WI38 (cell line): ENCODE data around the gene ADAM10.

Experiments used
- H3K4me3 ChIP-seq: 2 replicates; pipeline ENCODE4 v1.5.1; 2011; ENCODE audit warnings: low read depth, mild to moderate bottlenecking, control low read depth, low read length
- CTCF ChIP-seq: IDR thresholded peaks from 2 replicates; pipeline ENCODE4 v1.5.1; 2012; ENCODE audit warnings: low read depth, mild to moderate bottlenecking, control low read depth, low read length

ADAM10 gene

GRCh38 chr15:58690703-58691102 lies 58.8 kb downstream of the ADAM10 start:
- TF ChIP-seq CTCF = no peak

DNA sequence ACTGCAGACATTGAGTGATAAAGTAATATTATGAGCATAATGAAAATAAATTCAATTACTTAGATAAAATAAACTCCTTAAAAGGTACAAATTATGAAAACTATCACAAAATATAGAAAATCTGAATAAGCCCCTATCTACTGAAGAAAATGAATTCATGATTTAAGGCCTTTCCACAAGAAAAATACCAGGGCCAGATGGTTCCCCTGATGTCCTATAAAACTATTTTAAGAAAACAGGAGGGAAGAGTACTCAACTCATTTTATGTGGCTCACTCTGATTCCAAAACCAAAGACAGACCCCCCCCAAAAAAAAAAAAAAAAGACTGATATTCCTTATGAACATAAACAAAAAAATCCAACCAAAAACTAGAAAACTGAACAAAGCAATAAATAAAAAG lies 59.9 kb downstream of the ADAM10 start:
- no peak overlapping the region for H3K4me3 ChIP-seq
- no peak for TF ChIP-seq CTCF

More at GRCh38 chr15:58690703-58691102, 58.8 kb downstream of the ADAM10 start:
- H3K4me3 ChIP-seq = no peak overlapping the region

DNA sequence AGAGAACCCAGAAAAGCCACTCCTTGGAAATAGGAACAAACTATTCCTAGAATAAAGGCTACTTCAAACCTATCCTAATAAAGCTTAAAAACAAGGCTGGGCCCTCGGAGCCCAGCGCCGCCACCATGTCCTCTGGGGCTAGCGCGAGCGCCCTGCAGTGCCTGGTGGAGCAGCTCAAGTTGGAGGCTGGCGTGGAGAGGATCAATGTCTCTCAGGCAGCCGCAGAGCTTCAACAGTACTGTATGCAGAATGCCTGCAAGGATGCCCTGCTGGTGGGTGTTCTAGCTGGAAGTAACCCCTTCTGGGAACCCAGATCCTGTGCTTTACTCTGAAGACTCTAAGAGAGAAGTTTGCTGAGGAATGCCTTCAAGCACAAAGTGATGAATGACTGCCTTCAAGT lies 63.2 kb downstream of the ADAM10 start:
- no peak for TF ChIP-seq CTCF
- H3K4me3 ChIP-seq = no peak overlapping the region

GRCh38 chr15:58684751-58685150 lies 64.8 kb downstream of the ADAM10 start:
- no peak overlapping the region for H3K4me3 ChIP-seq
- no peak for TF ChIP-seq CTCF

DNA sequence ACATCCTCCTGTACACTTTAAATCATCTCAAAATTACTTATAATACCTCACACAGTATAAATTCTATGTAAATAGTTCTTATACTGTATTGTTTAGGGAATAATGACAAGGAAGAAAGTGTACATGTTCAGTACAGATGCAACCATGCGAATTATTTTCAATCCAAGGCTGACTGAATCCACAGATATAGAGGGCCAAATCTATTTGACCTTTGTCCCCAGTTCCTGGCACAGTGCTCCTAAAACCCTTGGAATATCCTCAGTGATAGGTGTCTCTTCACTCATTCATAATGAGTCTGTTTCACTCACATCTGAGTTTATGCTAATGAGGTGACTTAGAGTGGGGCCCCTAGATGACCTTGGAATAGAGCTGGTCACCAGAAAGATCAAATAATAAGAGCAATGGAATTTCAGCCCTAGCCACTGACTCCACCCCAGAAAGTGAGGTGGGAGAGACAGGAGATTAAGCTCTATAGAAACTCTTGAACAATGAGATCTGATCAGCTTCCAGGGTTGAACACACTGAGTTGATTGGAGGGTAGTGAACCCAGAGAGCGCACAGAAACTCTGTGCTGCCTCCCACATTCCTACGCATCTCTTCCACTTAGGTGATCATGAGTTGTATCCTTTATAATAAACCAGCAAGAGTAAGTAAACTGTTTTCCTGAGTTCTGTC lies 65.3 kb downstream of the ADAM10 start:
- H3K4me3 ChIP-seq = no peak overlapping the region
- TF ChIP-seq CTCF = no peak

DNA sequence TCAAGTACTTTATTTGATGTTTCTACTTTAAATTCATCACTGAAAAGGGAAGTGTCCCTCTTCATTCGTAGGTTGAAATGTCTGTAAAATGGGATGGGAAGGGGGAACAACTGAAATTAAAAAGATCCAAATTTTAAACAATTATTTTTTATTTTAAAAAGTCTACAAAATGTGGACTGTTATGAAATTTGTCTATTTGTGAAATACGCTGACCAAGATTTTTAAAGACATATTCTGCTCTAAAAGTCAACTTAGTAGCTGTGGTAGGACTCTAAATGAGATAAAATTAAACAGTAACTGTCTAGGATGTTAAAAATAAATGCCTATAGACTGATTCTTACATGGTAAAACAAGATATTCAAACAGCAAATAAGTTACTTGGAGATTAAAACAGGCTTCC lies 67.3 kb downstream of the ADAM10 start:
- TF ChIP-seq CTCF = no peak
- no peak overlapping the region for H3K4me3 ChIP-seq

GRCh38 chr15:58678683-58679082 lies 70.8 kb downstream of the ADAM10 start:
- TF ChIP-seq CTCF = no peak
- no peak overlapping the region for H3K4me3 ChIP-seq
